ENCODE measurements around the gene TSPAN4. TPM values are rescaled to one million over a fixed set of nuclear protein-coding genes. Genes with fewer than 3 reads are reported as not detected.

Gene TSPAN4
- total and polyA plus RNA-seq, 2 of the 13 experiments (the other 11 are each of a cell fraction or from before 2014, with no cell fraction given): 31.7 to 68.3 TPM

DNA sequence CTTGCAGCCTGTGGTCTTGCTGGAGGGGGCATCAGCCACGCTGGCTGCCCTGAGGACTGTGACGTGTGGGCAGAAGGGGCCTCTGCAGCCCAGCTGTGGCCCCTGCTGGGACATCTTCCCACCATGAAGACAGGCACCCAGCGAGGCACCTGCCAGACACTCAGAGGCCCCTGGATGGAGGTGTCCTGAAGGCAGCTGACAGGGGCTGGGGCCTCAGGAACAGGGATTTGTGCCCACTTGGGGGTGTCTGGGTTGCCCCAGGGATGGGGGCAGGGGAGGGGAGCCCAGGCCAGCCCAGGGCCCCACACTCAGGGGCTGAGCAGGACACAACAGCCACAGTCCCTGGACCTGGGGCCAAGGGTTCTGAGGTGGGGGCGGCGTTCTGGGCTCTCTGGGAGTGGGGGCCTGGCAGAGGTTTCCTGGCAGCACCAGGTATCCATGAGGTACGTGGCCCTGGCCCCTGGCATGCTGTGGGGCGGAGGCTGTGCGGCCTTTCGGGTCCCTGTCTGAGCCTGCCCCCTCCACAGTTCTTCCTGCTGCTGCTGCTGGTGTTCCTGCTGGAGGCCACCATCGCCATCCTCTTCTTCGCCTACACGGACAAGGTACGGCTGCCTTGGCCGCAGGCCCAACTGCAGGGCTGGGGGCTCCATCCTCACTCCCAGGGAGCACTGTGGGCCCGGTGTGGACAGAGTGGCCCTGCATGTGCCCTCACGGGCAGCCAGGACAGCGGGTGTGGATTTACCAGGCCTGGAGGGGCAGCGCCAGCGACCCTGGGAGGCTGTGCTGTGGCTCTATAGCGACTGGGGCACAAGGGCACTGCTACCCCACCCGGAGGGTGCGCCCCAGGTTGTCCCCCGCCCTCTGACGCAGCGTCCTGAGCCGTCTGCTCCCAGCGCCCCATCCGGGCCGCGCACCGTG is 21.5 kb downstream of the TSPAN4 start:
- Histone ChIP-seq H3K9me3 (ENCODE audit: low read length) (no peaks in the 10 kb centered on the region), H3K36me3 (replicated peaks in 1 of 2; ENCODE audit: control insufficient read depth in 1 of 2, insufficient read depth in 2 of 2, low read length in 2 of 2) (peaks cover 3% of the 10 kb centered on the region in 2 experiments; a peak in 2 of 5 replicates), H3K9ac (ENCODE audit: insufficient read depth, low read depth, low read length) (no peak overlapping the region), H3K4me2 (ENCODE audit: low read depth, low read length) (no peak overlapping the region), H2AFZ (ENCODE audit: low read length) (no peak overlapping the region), H3K27ac (ENCODE audit: extremely low read length, insufficient read depth, low read length) (no peak overlapping the region), H3K79me2 (ENCODE audit: insufficient read depth, low read length) (no peaks in the 10 kb centered on the region), H3K27me3 (ENCODE audit: control insufficient read depth in 1 of 2, insufficient read depth in 2 of 2, low read length in 2 of 2) (no peaks in the 10 kb centered on the region), H4K20me1 (ENCODE audit: insufficient read depth, low read length) (no peaks in the 10 kb centered on the region), H3K4me3 (replicated peaks in 1 of 3; ENCODE audit: insufficient read depth in 1 of 3, low read depth in 2 of 3, low read length in 3 of 3) (no peak overlapping the region), H3K4me1 (ENCODE audit: insufficient read depth, low read length) (no peaks in the 10 kb centered on the region)
- no TSS peak for BruUV-seq (replicated peaks)
- ATAC-seq (peak; percentile 1; the same call in 2 of the 3 replicates), FAIRE-seq (no peak), DNase-seq (ENCODE audit: low spot score) (no peak)
- TF ChIP-seq RBFOX2 (IDR thresholded peaks at IDR 0.05; ENCODE audit: low read depth, low read length) (peak; percentile 48), POLR2A (IDR thresholded peaks at IDR 0.05; ENCODE audit: insufficient read depth in 1 of 2, low read depth in 2 of 2, low read length in 2 of 2) (0 out of 4 replicates have a peak, but pooled peaks of 1 of the 2 experiments have one; percentile 32), ZNF564 (CRISPR knock-in tag; IDR thresholded peaks at IDR 0.05) (no peak), AGO1 (IDR thresholded peaks at IDR 0.05; ENCODE audit: low read depth, low read length, poor library complexity, severe bottlenecking) (peak; percentile 92), EEA1 (CRISPR knock-in tag; IDR thresholded peaks at IDR 0.05; ENCODE audit: borderline replicate concordance) (0 out of 2 replicates have a peak, but pooled peaks have one; percentile 38), HNRNPL (IDR thresholded peaks at IDR 0.05; ENCODE audit: low read depth, low read length) (0 out of 2 replicates have a peak, but pooled peaks have one; percentile 40), AGO2 (optimal IDR thresholded peaks at IDR 0.05; ENCODE audit: low read depth, low read length) (peak; percentile 62)
- TF ChIP-seq, protein P1, sequence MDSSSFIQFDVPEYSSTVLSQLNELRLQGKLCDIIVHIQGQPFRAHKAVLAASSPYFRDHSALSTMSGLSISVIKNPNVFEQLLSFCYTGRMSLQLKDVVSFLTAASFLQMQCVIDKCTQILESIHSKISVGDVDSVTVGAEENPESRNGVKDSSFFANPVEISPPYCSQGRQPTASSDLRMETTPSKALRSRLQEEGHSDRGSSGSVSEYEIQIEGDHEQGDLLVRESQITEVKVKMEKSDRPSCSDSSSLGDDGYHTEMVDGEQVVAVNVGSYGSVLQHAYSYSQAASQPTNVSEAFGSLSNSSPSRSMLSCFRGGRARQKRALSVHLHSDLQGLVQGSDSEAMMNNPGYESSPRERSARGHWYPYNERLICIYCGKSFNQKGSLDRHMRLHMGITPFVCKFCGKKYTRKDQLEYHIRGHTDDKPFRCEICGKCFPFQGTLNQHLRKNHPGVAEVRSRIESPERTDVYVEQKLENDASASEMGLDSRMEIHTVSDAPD (CRISPR knock-in tag; IDR thresholded peaks at IDR 0.05): no peak
- WGBS (ENCODE audit: low lambda C conversion rate): 95% methylated on average over 11 of the region's 31 CpGs
- intact Hi-C loops (cut with micrococcal nuclease; ENCODE audit: unreplicated experiment): no loop called here
- POLR2A ChIA-PET: interaction anchor here (1.0 to 1.3 kb wide), 2 partner anchors 20 to 625 kb away, joined by 3 read pairs; no protein-coding TSS in a partner anchor
- CTCF ChIA-PET (ENCODE audit: low intra/inter-chr PET ratio, low total read pairs): no interaction called here
- in situ Hi-C loops (cut with HindIII; ENCODE audit: extremely low pct_ligation_motif_present, low pct_unique_long_range_greater_than_20kb): no loop called here
